Activated CD4-positive, alpha-beta T cell treated with anti-CD3 and anti-CD28 coated beads for 36 hours (primary cell): ENCODE results near the gene ARHGEF17. TPM values are rescaled to one million over a fixed set of nuclear protein-coding genes. Genes with fewer than 3 reads are reported as not detected.

Source experiments
- ATAC-seq: fragments of 200-7000 bp; cut with Tn5 transposase; one replicate; pipeline ENCODE4 v1.10.0; 2021; ENCODE audit warnings: mild to moderate bottlenecking, moderate library complexity
- CTCF ChIA-PET: fragments of 350-600 bp; sonication (Branson Sonifier 250); formaldehyde crosslinking; loops from one replicate; lab custom pipeline; 2021; ENCODE audit warnings: antibody characterized with exemption; lab: Charles Lee
- POLR2A ChIA-PET: fragments of 350-600 bp; sonication (Branson Sonifier 250); formaldehyde crosslinking; loops from one replicate; lab custom pipeline; 2021; ENCODE audit warnings: antibody characterized with exemption, inconsistent platforms; lab: Charles Lee
- DNase-seq: peaks from one replicate; pipeline ENCODE4 v3.0.0-alpha.2; 2020
- H3K27ac Mint-ChIP-seq: one replicate; pipeline ENCODE4 v1.8.0; 2021; ENCODE audit warnings: mixed read lengths
- H3K27me3 Mint-ChIP-seq: one replicate; pipeline ENCODE4 v1.8.0; 2021; ENCODE audit warnings: mixed read lengths
- H3K36me3 Mint-ChIP-seq: one replicate; pipeline ENCODE4 v1.8.0; 2021; ENCODE audit warnings: low read depth, mixed read lengths
- H3K4me1 Mint-ChIP-seq: one replicate; pipeline ENCODE4 v1.8.0; 2021; ENCODE audit warnings: mixed read lengths
- H3K4me3 Mint-ChIP-seq: one replicate; pipeline ENCODE4 v1.8.0; 2021; ENCODE audit warnings: mild to moderate bottlenecking, moderate library complexity, mixed read lengths
- H3K9me3 Mint-ChIP-seq: one replicate; pipeline ENCODE4 v1.8.0; 2021; ENCODE audit warnings: low read depth, mixed read lengths
- intact Hi-C, 2 experiments: fragments of 100-400 bp; cut with DNase I in 1 of 2; cut with micrococcal nuclease in 1 of 2; formaldehyde crosslinking; loops; one replicate each; pipeline versions ENCODE4 v1.14.2 to v1.15.1; 2022 to 2024; cut with DNase I, micrococcal nuclease
- total RNA-seq, 2 experiments: library from RNA; stranded (reverse); gene quantifications; one replicate each; pipeline ENCODE4 v1.2.3, GENCODE V29; 2021

ARHGEF17 gene
- total RNA-seq, 2 experiments from 2014 or later: 0.05 TPM; not detected in 1

DNA sequence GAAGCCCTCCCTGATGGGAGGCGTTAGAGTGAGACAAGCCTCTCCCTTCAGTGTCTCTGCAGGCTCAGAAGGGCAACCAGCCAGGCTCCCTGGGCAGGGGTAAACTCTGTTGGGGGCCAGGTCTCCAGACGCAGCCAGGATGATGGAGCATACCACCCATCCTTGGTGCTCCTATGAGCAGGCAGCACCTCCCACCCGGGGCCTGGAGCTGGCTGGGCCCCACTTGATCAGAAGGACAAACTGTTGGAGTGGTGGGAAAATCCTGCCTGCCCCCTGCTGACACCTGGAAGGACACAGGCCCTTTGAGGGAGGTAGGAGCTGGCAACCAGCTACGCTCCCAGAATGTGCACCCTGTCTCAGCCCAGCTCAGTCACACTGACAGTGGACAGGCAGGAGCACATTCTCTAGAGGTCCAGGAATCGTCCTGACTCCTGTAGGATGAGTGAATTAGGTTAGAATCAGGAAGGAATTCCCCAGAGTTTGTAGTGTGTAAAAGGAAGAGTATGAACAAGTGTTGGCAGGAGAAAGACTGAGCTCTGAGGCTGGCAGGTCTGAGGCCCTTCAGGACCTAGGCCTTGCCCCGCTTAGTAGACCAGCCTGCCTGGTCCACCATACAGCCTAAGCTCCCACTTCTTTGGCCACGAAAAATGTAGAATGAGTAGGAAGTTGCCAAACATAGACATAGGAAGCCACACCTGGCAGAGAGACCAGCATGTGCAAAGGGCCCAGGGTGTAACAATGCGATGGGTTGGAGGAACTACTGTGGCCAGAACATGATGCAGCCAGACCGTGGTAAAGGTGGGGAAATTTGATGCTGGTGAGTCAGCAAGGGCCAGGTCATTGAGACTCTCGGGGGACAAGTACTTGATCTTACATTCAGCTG, 19.1 kb downstream of the ARHGEF17 start:
- H3K27me3 Mint-ChIP-seq: no peaks in the 10 kb centered on the region
- H3K4me1 Mint-ChIP-seq: peaks cover 1% of the 10 kb centered on the region
- H3K27ac Mint-ChIP-seq: no peak overlapping the region
- H3K9me3 Mint-ChIP-seq: no peaks in the 10 kb centered on the region
- no peak for DNase-seq
- POLR2A ChIA-PET: interaction anchor here (0.7 kb wide), 1 partner anchor 1184 kb away, joined by 3 read pairs; no protein-coding TSS in a partner anchor
- H3K4me3 Mint-ChIP-seq: no peak overlapping the region
- CTCF ChIA-PET: interaction anchor here (1.4 to 2.7 kb wide), 4 partner anchors 9 to 33 kb away, joined by 4 to 16 read pairs (median 4); no protein-coding TSS in a partner anchor
- no peaks in the 10 kb centered on the region for H3K36me3 Mint-ChIP-seq
- ATAC-seq: no peak
- intact Hi-C loops: no loop called here

DNA sequence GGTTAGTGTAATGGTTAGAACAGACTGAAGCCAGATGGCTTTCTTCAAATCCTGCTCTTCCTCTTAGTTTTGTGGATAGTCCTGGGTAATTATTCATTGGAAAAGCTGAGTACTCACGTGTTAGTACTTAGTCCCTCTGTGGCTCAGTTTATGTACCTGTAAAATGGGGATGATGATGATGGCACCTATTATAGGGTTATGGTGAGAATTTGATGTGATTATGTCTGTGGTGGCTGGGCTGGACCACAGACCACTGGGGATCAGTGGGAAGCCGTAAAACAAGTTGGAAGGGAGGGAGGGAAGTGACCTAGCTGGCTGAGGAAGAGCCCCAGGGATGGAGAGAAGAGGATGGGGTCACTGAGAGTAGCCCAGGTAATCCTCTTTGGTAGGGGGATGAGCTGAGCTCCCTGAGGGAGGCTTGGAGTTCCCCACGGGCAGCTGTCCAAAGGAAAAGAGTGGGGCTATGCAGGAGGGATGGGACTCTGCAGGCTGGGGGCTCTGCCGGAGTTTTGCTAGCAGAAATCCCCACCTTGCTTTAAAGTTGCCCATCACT, 19.8 kb downstream of the ARHGEF17 start:
- CTCF ChIA-PET: interaction anchor here (0.7 to 2.7 kb wide), 5 partner anchors 8 to 33 kb away, joined by 3 to 16 read pairs (median 4); no protein-coding TSS in a partner anchor
- Mint-ChIP-seq H3K4me3 (no peak overlapping the region), H3K4me1 (no peaks in the 10 kb centered on the region), H3K27me3 (no peaks in the 10 kb centered on the region), H3K27ac (no peak overlapping the region), H3K36me3 (no peaks in the 10 kb centered on the region), H3K9me3 (no peaks in the 10 kb centered on the region)
- DNase-seq (no peak), ATAC-seq (no peak)
- POLR2A ChIA-PET: interaction anchor here (0.7 kb wide), 1 partner anchor 1185 kb away, joined by 3 read pairs; no protein-coding TSS in a partner anchor
- intact Hi-C loops: no loop called here

- ChIA-PET CTCF (interaction anchor here (0.6 kb wide), 1 partner anchor 976 kb away, joined by 3 read pairs; no protein-coding TSS in a partner anchor), POLR2A (no interaction called here)
- H3K36me3 Mint-ChIP-seq: no peaks in the 10 kb centered on the region
- H3K27ac Mint-ChIP-seq: no peak overlapping the region
- no peaks in the 10 kb centered on the region for H3K27me3 Mint-ChIP-seq
- H3K9me3 Mint-ChIP-seq: no peaks in the 10 kb centered on the region
- H3K4me3 Mint-ChIP-seq: no peak overlapping the region
- no peak for DNase-seq
- intact Hi-C loops: no loop called here
- no peak for ATAC-seq
- H3K4me1 Mint-ChIP-seq: no peaks in the 10 kb centered on the region
These were observed 22.6 kb downstream of the ARHGEF17 start for GRCh38 chr11:73330569-73331093.

DNA sequence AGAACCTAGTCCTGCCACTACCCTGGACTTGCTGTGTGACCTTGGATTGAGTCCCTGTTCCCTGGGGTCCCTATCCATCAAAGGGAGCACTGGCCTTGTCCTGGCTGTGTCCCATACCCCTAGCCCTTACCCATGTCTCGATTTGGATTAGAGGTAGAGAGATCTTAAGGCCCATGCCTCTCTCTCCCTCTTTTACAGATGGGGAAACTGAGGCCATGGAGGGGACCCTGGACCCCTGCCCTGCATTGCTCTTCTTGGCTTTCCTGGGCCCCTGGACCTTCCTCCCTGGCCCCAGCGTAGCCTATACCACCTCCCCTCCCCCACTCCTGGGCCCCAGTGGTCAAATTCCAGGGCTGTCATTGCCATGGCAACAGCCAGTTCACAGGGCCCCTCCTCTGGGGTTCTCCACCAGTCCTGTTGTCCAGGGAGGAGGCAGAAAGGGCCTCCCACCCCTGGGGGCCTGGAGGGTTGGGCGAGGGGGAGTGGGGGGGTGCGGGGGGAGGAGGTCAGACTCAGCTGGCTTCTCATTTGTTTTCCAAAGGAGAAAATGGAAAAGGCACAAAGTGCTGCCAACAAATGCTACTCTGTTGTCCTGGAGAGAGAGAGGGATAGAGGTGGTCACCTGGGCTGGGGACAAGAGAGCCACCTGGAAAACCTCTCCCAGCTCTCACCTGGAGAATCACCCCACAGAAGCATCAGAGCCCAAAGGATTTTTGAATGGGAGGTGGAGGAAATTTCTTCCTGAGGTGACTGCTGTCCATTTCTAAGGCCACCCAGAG, 23.3 kb downstream of the ARHGEF17 start:
- no peak for ATAC-seq
- H3K4me3 Mint-ChIP-seq: no peak overlapping the region
- POLR2A ChIA-PET: no interaction called here

GRCh38 chr11:73333173-73333572, 25.1 kb downstream of the ARHGEF17 start:
- ATAC-seq: no peak
- intact Hi-C loops: no loop called here
- no peaks in the 10 kb centered on the region for H3K4me1 Mint-ChIP-seq
- CTCF ChIA-PET: interaction anchor here (0.9 to 6.2 kb wide), 2 partner anchors 26 to 32 kb away, joined by 3 to 91 read pairs; partner anchors contain the start of gene ARHGEF17
- DNase-seq: no peak
- POLR2A ChIA-PET: no interaction called here
- H3K27me3 Mint-ChIP-seq: no peaks in the 10 kb centered on the region
- no peak overlapping the region for H3K4me3 Mint-ChIP-seq
- no peaks in the 10 kb centered on the region for H3K9me3 Mint-ChIP-seq
- no peaks in the 10 kb centered on the region for H3K36me3 Mint-ChIP-seq
- H3K27ac Mint-ChIP-seq: no peak overlapping the region

More for the DNA sequence above, 23.3 kb downstream of the ARHGEF17 start:
- H3K27me3 Mint-ChIP-seq: no peaks in the 10 kb centered on the region
- CTCF ChIA-PET: interaction anchor here (0.7 to 1.1 kb wide), 2 partner anchors 25 to 96 kb away, joined by 3 read pairs; no protein-coding TSS in a partner anchor
- no peaks in the 10 kb centered on the region for H3K36me3 Mint-ChIP-seq
- intact Hi-C loops: no loop called here
- no peak overlapping the region for H3K27ac Mint-ChIP-seq
- no peak for DNase-seq
- H3K9me3 Mint-ChIP-seq: no peaks in the 10 kb centered on the region
- H3K4me1 Mint-ChIP-seq: no peaks in the 10 kb centered on the region

GRCh38 chr11:73333640-73334383, 25.7 kb downstream of the ARHGEF17 start:
- ChIA-PET CTCF (interaction anchor here (0.9 to 6.2 kb wide), 6 partner anchors 11 to 44 kb away, joined by 3 to 91 read pairs (median 14); partner anchors contain the start of gene ARHGEF17), POLR2A (no interaction called here)
- intact Hi-C loops: no loop called here
- ATAC-seq (no peak), DNase-seq (no peak)
- Mint-ChIP-seq H3K4me1 (no peaks in the 10 kb centered on the region), H3K27ac (no peak overlapping the region), H3K36me3 (no peaks in the 10 kb centered on the region), H3K27me3 (no peaks in the 10 kb centered on the region), H3K9me3 (no peaks in the 10 kb centered on the region), H3K4me3 (no peak overlapping the region)

DNA sequence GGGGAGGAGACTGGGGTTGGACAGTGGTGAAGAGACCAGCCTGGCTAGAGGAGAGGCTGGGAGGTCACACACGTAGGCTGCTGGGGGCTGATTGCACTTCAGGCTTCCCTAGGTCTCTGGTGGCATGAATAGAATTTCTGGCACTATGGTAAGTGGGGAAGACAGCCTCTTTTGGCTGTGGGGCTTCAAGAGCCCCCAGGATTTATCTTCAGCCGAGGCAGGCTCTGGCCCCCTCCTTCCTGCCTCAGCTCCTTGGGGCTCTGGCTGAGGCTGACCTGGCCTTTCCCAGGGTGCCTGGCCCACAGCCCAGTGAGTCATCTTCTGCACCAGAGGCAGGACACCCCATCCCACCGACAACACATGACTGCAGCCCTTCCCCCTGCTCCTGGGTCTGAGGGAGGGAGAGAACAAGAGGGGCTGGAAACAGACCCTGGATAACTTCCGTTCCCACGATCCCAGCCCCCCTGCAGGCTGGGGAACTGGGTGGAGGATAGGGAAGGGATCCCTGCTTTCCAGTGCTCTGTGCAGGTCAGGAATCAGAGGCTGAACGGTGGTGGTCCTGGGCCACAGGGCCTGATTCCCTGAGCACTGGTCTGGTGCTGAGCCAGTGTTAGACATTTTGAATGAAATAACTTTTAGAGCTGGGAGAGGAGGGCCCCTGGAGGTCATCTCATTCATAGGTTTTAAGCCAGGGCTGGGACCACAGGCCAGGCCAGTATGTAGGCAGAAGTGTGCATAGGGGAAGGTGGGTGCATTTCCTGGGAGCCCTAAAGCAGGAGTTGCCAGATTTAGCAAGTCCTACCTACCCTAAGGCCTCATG, 26.5 kb downstream of the ARHGEF17 start:
- Mint-ChIP-seq H3K4me3 (no peak overlapping the region), H3K27me3 (no peaks in the 10 kb centered on the region), H3K27ac (no peak overlapping the region), H3K4me1 (no peaks in the 10 kb centered on the region), H3K9me3 (no peaks in the 10 kb centered on the region), H3K36me3 (no peaks in the 10 kb centered on the region)
- DNase-seq: no peak
- peak; percentile 16 for ATAC-seq
- ChIA-PET CTCF (interaction anchor here (0.6 to 6.2 kb wide), 18 partner anchors 8 to 756 kb away, joined by 3 to 91 read pairs (median 6); partner anchors contain the start of gene ARHGEF17), POLR2A (no interaction called here)
- intact Hi-C loops: loop anchor here (1.0 kb wide), 2 partner anchors 27 to 39 kb away; no protein-coding TSS in a partner anchor

DNA sequence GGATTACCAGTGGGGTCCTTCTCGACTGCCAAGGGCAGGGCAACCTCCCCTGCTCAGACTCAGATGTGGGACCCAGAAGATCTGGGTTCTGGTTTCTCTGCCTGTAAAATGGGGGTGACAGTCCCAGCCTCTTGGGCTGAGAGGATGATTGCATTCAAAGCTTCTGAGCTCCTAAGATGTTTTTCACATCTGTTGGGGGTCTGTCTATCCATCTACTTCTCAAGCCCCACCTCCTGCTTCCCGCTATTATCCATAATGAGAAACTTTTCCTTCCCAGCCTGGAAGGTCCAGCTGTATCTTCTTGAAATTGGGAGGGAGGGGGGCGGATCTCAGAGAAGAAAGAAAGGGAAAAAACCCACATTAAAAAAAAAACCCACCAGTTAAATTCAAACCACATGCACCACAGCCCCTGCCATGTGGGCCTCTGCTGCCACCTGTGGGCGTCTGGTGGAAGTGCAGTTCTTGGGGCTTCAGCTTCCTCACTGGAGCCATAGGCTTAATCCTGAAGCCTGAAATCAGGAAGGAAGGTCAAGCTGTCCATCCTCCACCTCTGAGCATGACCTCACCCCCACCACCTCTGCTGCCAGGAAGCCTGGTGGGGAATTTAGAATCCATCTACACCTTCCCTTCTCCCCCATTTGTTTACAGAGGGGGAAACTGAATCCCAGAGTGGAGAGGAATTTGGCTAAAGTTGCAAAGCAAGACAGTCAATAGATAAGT, 27.3 kb downstream of the ARHGEF17 start:
- Mint-ChIP-seq H3K4me3 (no peak overlapping the region), H3K27ac (no peak overlapping the region), H3K4me1 (no peaks in the 10 kb centered on the region), H3K36me3 (no peaks in the 10 kb centered on the region), H3K27me3 (no peaks in the 10 kb centered on the region), H3K9me3 (no peaks in the 10 kb centered on the region)
- intact Hi-C loops: loop anchor here (1.0 kb wide), 2 partner anchors 28 to 40 kb away; no protein-coding TSS in a partner anchor
- CTCF ChIA-PET: interaction anchor here (0.6 to 6.2 kb wide), 30 partner anchors 8 to 930 kb away, joined by 3 to 91 read pairs (median 4); partner anchors contain the start of gene ARHGEF17
- POLR2A ChIA-PET: interaction anchor here (0.6 kb wide), 1 partner anchor 189 kb away, joined by 3 read pairs; no protein-coding TSS in a partner anchor
- peak; percentile 63 for ATAC-seq
- DNase-seq: peak; percentile 86

DNA sequence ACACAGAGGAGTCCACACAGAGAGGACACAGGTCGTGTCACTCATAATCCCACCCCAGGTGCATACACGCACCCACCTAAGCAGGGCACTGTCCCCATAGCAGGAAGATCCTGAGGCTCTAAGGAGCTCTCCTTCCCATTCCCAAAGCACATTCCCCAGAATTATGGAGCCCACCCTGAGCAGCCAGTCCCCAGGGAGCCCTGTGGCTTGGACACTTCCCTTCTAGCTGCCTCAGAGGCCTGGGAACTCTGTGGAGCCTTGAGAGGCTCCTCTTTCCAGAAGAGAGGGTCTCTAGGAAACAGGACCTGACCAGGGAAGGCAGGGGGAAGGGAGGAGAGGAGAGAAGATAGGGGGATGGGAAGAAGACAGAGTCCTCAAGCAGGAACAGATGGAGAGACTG, 29.8 kb downstream of the ARHGEF17 start:
- CTCF ChIA-PET: interaction anchor here (0.6 to 6.2 kb wide), 9 partner anchors 13 to 467 kb away, joined by 3 to 91 read pairs (median 3); partner anchors contain the start of gene ARHGEF17
- POLR2A ChIA-PET: no interaction called here
- Mint-ChIP-seq H3K36me3 (no peaks in the 10 kb centered on the region), H3K9me3 (no peaks in the 10 kb centered on the region), H3K27ac (no peak overlapping the region), H3K4me1 (no peaks in the 10 kb centered on the region), H3K4me3 (no peak overlapping the region), H3K27me3 (no peaks in the 10 kb centered on the region)
- intact Hi-C loops: no loop called here
- ATAC-seq: no peak
- no peak for DNase-seq
